ENCODE measurements around the gene FBXO42. TPM values are rescaled to one million over a fixed set of nuclear protein-coding genes. Genes with fewer than 3 reads are reported as not detected.
A peak's percentile ranks its signal among the peaks of the same experiment; 100 is the strongest.

Gene FBXO42
- total and polyA plus RNA-seq, 9 of the 15 experiments (the other 6 are each of a cell fraction or from before 2014, with no cell fraction given), result 7.2 to 24.8 (median 17.4) TPM

- H2AFZ ChIP-seq (ENCODE audit: low read depth, low read length), result no peak overlapping the region
- peaks cover 53 to 60% of the 10 kb centered on the region in 2 experiments; a peak in 4 of 5 replicates for H3K4me1 ChIP-seq (replicated peaks in 1 of 2; ENCODE audit: control insufficient read depth in 2 of 2, insufficient read depth in 2 of 2, low read length in 2 of 2)
- intact Hi-C loops (cut with micrococcal nuclease) (no loop called here), in situ Hi-C loops (cut with MboI) (no loop called here)
- no TSS peak for BruUV-seq (replicated peaks)
- TF ChIP-seq STAT5A (IDR thresholded peaks at IDR 0.05; ENCODE audit: borderline replicate concordance, low read length) (no peak), ZNF12 (CRISPR knock-in tag; IDR thresholded peaks at IDR 0.05) (no peak), ZNF263 (CRISPR knock-in tag; IDR thresholded peaks at IDR 0.05; ENCODE audit: borderline replicate concordance) (peak; percentile 57; the same call in 1 of the 2 replicates), NFRKB (IDR thresholded peaks at IDR 0.05; ENCODE audit: low read depth) (no peak), JUND (IDR thresholded peaks at IDR 0.05; ENCODE audit: borderline replicate concordance, low read depth, low read length) (no peak), JUND (tag; IDR thresholded peaks at IDR 0.05; ENCODE audit: borderline replicate concordance, low read depth, low read length) (no peak)
- TF ChIP-seq, protein P1, sequence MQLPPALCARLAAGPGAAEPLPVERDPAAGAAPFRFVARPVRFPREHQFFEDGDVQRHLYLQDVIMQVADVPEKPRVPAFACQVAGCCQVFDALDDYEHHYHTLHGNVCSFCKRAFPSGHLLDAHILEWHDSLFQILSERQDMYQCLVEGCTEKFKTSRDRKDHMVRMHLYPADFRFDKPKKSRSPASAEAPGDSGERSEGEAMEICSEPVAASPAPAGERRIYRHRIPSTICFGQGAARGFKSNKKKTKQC (CRISPR knock-in tag; IDR thresholded peaks at IDR 0.05), result 0 out of 2 replicates have a peak, but pooled peaks have one; percentile 23
- DNase-seq (ENCODE audit: extremely low read depth in 1 of 4, low spot score in 3 of 4) (no peak), FAIRE-seq (no peak), ATAC-seq (no peak)
- H4K20me1 ChIP-seq (replicated peaks; ENCODE audit: control insufficient read depth, insufficient read depth, low read length), result no peaks in the 10 kb centered on the region
- H3K9me3 ChIP-seq (replicated peaks; ENCODE audit: control insufficient read depth, insufficient read depth, low read depth, low read length), result 0 out of 2 replicates have a peak, but pooled peaks cover 3% of the 10 kb centered on the region
- no peaks in the 10 kb centered on the region for H3K27me3 ChIP-seq (ENCODE audit: control insufficient read depth in 2 of 2, insufficient read depth in 2 of 2, low read length in 2 of 2)
- H3K27ac ChIP-seq (ENCODE audit: extremely low read depth, low read depth, low read length), result peak overlapping the region; percentile 25; the same call in 1 of the 3 replicates
- peak overlapping the region; percentile 0 to 53; a peak in 2 of 4 replicates for H3K9ac ChIP-seq (ENCODE audit: insufficient read depth in 1 of 2, low read depth in 2 of 2, low read length in 2 of 2)
- ChIA-PET POLR2A (interaction anchor here (1.2 to 2.2 kb wide), 2 partner anchors 9 to 16 kb away, joined by 6 to 9 read pairs; no protein-coding TSS in a partner anchor), CTCF (ENCODE audit: low intra/inter-chr PET ratio) (no interaction called here)
- 93% methylated on average over 5 of the region's 5 CpGs for WGBS (ENCODE audit: insufficient coverage, low coverage, missing lambda C conversion rate)
- H3K9me1 ChIP-seq (ENCODE audit: control insufficient read depth, insufficient read depth, low read length), result peaks cover 8% of the 10 kb centered on the region
- peak overlapping the region; percentile 69; the same call in 1 of the 2 replicates for H3K4me2 ChIP-seq (ENCODE audit: insufficient read depth, low read length)
- H3K4me3 ChIP-seq, result no peak overlapping the region
- peaks cover 12% of the 10 kb centered on the region for H3K79me2 ChIP-seq (ENCODE audit: control insufficient read depth, insufficient read depth, low read length)
- peaks cover 21% of the 10 kb centered on the region; the same call in 2 of the 3 replicates for H3K36me3 ChIP-seq (ENCODE audit: control insufficient read depth, insufficient read depth, low read length)
These were observed 120.0 kb downstream of the FBXO42 start for GRCh38 chr1:16232316-16232710.

Data from K562 (cell line).